WTC11 (cell line): ENCODE results near the gene PUDP. TPM values are rescaled to one million over a fixed set of nuclear protein-coding genes. Genes with fewer than 3 reads are reported as not detected.

Source experiments
- ATAC-seq: fragments of 200-7000 bp; cut with Tn5 transposase; 2 replicates; pipeline ENCODE4 v1.10.0; 2021; ENCODE audit warnings: mild to moderate bottlenecking, moderate library complexity
- CTCF ChIA-PET: fragments of 300-600 bp; sonication (Branson Sonifier 250); formaldehyde crosslinking; loops from one replicate; lab custom pipeline; 2021; ENCODE audit warnings: antibody characterized with exemption; lab: Charles Lee
- POLR2A ChIA-PET: fragments of 350-600 bp; sonication (Branson Sonifier 250); formaldehyde crosslinking; loops from one replicate; lab custom pipeline; 2021; ENCODE audit warnings: antibody characterized with exemption; lab: Charles Lee
- DNase-seq: peaks from one replicate; pipeline ENCODE4 v3.0.0; 2021; ENCODE audit warnings: low spot score
- H3K27ac Mint-ChIP-seq: 2 replicates; pipeline ENCODE4 v1.8.0; 2021; ENCODE audit warnings: mixed read lengths
- H3K27me3 Mint-ChIP-seq: 2 replicates; pipeline ENCODE4 v1.8.0; 2021; ENCODE audit warnings: low read depth, mild to moderate bottlenecking, moderate library complexity, mixed read lengths
- H3K36me3 Mint-ChIP-seq: 2 replicates; pipeline ENCODE4 v1.8.0; 2021; ENCODE audit warnings: mixed read lengths
- H3K4me1 Mint-ChIP-seq: 2 replicates; pipeline ENCODE4 v1.8.0; 2022; ENCODE audit warnings: mixed read lengths
- H3K4me3 Mint-ChIP-seq: 2 replicates; pipeline ENCODE4 v1.8.0; 2021; ENCODE audit warnings: mild to moderate bottlenecking, moderate library complexity, mixed read lengths
- H3K9me3 Mint-ChIP-seq: 2 replicates; pipeline ENCODE4 v1.8.0; 2021; ENCODE audit warnings: mixed read lengths
- CDX4 ChIP-seq: fragments of 250-450 bp; sonication (Bioruptor Pico); IDR thresholded peaks from 2 replicates; pipeline ENCODE4 v1.9.0; 2021; ENCODE audit warnings: moderate library complexity, mild to moderate bottlenecking, inconsistent platforms, borderline replicate concordance
- CTCF ChIP-seq: fragments of 200-600 bp; IDR thresholded peaks from 2 replicates; pipeline ENCODE4 v1.8.0; 2022; ENCODE audit warnings: antibody characterized with exemption
- E2F5 ChIP-seq: sonication (generic); formaldehyde crosslinking; IDR thresholded peaks from 2 replicates; pipeline ENCODE4 v1.8.1; 2022; ENCODE audit warnings: mild to moderate bottlenecking, moderate library complexity, missing genetic modification reagents
- FOXP4 ChIP-seq: sonication (generic); formaldehyde crosslinking; IDR thresholded peaks from 2 replicates; pipeline ENCODE4 v1.8.0; 2022; ENCODE audit warnings: mild to moderate bottlenecking, missing genetic modification reagents
- GTF2I ChIP-seq: fragments of 250-450 bp; sonication (Bioruptor Pico); conservative IDR thresholded peaks from 2 replicates; pipeline ENCODE4 v1.4.0; 2021; ENCODE audit warnings: mild to moderate bottlenecking
- TP53 ChIP-seq: sonication (generic); formaldehyde crosslinking; IDR thresholded peaks from 2 replicates; pipeline ENCODE4 v1.8.1; 2023; ENCODE audit warnings: mild to moderate bottlenecking, missing genetic modification reagents
- ZNF281 ChIP-seq: sonication (generic); formaldehyde crosslinking; IDR thresholded peaks from 2 replicates; pipeline ENCODE4 v1.8.0; 2023; ENCODE audit warnings: mild to moderate bottlenecking, missing genetic modification reagents
- ZNF532 ChIP-seq: fragments of 250-450 bp; sonication (Bioruptor Pico); IDR thresholded peaks from 2 replicates; pipeline ENCODE4 v1.9.0; 2021; ENCODE audit warnings: mild to moderate bottlenecking, borderline replicate concordance
- total RNA-seq: library from RNA; stranded (reverse); gene quantifications from 3 replicates; pipeline ENCODE4 v1.2.3, GENCODE V29; 2021
- TF ChIP-seq, protein P1 (sequence below): sonication (generic); formaldehyde crosslinking; IDR thresholded peaks from 2 replicates; pipeline ENCODE4 v1.8.0; 2022; ENCODE audit warnings: mild to moderate bottlenecking, missing genetic modification reagents
- TF ChIP-seq, protein P2 (sequence below): sonication (generic); formaldehyde crosslinking; IDR thresholded peaks from 2 replicates; pipeline ENCODE4 v1.8.1; 2023; ENCODE audit warnings: mild to moderate bottlenecking, missing genetic modification reagents, moderate library complexity
- TF ChIP-seq, protein P3 (sequence below): sonication (generic); formaldehyde crosslinking; IDR thresholded peaks from 2 replicates; pipeline ENCODE4 v1.8.1; 2022; ENCODE audit warnings: mild to moderate bottlenecking, missing genetic modification reagents, moderate library complexity, borderline replicate concordance

PUDP gene
- total RNA-seq, 1 experiment from 2014 or later: 20.8 TPM

DNA sequence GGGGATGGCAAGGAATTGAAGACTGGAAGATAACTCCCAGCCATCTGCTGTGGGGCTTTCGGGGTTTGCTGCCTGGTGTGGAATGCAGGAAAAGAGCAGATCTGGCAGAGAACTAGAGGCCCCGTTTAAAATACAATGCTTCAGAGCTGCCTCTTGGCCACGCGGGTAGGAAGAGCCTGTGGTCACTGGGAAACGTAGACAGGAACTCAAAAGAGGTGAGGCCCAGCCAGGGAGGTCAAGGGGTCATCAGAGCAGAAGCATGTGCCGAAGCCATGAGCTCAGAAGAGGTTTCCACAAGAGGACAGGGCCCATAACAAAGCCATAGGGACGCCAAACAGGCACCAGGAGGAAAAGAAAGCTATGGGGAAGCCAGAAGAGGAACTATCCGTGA is 14.9 kb downstream of the PUDP start (continued):
- TF ChIP-seq CTCF (no peak), GTF2I (CRISPR knock-in tag) (no peak)
- TF ChIP-seq, protein P1, sequence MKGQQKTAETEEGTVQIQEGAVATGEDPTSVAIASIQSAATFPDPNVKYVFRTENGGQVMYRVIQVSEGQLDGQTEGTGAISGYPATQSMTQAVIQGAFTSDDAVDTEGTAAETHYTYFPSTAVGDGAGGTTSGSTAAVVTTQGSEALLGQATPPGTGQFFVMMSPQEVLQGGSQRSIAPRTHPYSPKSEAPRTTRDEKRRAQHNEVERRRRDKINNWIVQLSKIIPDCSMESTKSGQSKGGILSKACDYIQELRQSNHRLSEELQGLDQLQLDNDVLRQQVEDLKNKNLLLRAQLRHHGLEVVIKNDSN (CRISPR knock-in tag): no peak

DNA sequence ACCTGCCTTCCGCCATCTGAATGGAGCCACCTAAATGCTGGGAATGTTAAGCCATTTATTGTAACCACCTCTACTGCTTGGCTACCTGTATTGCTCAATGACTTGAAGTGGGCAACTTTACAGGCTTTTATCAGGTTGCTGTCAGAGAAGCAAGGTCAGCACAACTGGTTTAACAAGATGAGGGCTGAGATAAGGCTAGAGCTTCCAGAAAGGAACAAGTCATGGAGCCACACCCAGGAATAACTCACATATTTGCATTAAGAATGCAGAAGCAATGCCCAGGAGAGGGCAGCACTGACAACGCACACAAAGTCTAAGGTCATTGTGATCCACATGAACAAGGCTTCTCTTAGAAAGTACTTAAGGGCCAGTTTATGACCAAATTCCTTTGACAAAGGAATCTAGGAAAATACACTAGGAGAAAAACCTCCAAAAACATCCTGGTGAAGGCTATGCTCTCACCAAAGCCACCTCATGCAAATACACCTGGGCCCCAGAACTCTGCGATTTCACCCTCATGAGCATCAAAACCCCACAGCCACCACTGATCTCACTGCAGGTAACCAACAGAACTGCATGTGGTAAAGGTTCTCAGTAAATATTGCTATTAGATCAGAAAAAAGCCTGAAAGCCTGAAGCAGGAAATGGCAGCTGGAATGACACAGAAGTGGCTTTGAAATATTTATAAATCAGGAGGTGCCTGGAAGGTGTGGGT is 15.5 kb downstream of the PUDP start:
- no peak for TF ChIP-seq ZNF281
- TF ChIP-seq FOXP4 (CRISPR knock-in tag): no peak
- TF ChIP-seq, protein P1 (CRISPR knock-in tag): no peak
- TF ChIP-seq, protein P2, sequence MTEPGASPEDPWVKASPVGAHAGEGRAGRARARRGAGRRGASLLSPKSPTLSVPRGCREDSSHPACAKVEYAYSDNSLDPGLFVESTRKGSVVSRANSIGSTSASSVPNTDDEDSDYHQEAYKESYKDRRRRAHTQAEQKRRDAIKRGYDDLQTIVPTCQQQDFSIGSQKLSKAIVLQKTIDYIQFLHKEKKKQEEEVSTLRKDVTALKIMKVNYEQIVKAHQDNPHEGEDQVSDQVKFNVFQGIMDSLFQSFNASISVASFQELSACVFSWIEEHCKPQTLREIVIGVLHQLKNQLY (CRISPR knock-in tag): no peak
- TF ChIP-seq, protein P3, sequence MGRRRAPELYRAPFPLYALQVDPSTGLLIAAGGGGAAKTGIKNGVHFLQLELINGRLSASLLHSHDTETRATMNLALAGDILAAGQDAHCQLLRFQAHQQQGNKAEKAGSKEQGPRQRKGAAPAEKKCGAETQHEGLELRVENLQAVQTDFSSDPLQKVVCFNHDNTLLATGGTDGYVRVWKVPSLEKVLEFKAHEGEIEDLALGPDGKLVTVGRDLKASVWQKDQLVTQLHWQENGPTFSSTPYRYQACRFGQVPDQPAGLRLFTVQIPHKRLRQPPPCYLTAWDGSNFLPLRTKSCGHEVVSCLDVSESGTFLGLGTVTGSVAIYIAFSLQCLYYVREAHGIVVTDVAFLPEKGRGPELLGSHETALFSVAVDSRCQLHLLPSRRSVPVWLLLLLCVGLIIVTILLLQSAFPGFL: no peak
- no peak for TF ChIP-seq TP53 (CRISPR knock-in tag)
- TF ChIP-seq E2F5 (CRISPR knock-in tag): no peak
- TF ChIP-seq ZNF532 (CRISPR knock-in tag): no peak
- TF ChIP-seq CDX4: no peak
- peak overlapping the region; percentile 73 for H3K27ac Mint-ChIP-seq
- peaks cover 17% of the 10 kb centered on the region for H3K4me1 Mint-ChIP-seq
- H3K36me3 Mint-ChIP-seq: peaks cover 2% of the 10 kb centered on the region; the same call in 1 of the 2 replicates
- H3K27me3 Mint-ChIP-seq: no peaks in the 10 kb centered on the region
- ATAC-seq (peak; percentile 94), DNase-seq (peak; percentile 52)
- ChIA-PET POLR2A (no interaction called here), CTCF (interaction anchor here (0.6 to 1.5 kb wide), 4 partner anchors 30 to 575 kb away, joined by 3 to 5 read pairs (median 3); no protein-coding TSS in a partner anchor)
- H3K4me3 Mint-ChIP-seq: no peak overlapping the region
- no peaks in the 10 kb centered on the region; the same call in 1 of the 2 replicates for H3K9me3 Mint-ChIP-seq
